IMR-90 (cell line): ENCODE measurements around the gene GDPD5. TPM values are rescaled to one million over a fixed set of nuclear protein-coding genes. Genes with fewer than 3 reads are reported as not detected.

Experiments used
- ATAC-seq: fragments of 200-7000 bp; cut with Tn5 transposase; 2 replicates; pipeline ENCODE4 v1.9.1; 2020; ENCODE audit warnings: low read depth, mild to moderate bottlenecking, moderate library complexity
- BruUV-seq: library from RNA; stranded (reverse); fragments of 400-500 nt; replicated peaks from 2 replicates; lab custom pipeline; 2021; lab: Mats Ljungman, UMichigan
- CTCF ChIA-PET: fragments of 300-600 bp; formaldehyde crosslinking; extraction: SDS; loops from one replicate; lab custom pipeline; 2021; ENCODE audit warnings: antibody characterized with exemption; lab: Yijun Ruan, JAX
- POLR2A ChIA-PET: fragments of 300-600 bp; sonication (Branson Sonifier 250); formaldehyde crosslinking; loops from one replicate; lab custom pipeline; 2022; ENCODE audit warnings: antibody characterized with exemption; ENCODE audit not compliant: unreplicated experiment; lab: Charles Lee
- DNase-seq: peaks from one replicate; pipeline ENCODE4 v3.0.0; 2013
- H2AFZ ChIP-seq: replicated peaks from 2 replicates; pipeline ENCODE3; 2013; ENCODE audit warnings: low read length, mild to moderate bottlenecking; ENCODE audit not compliant: poor library complexity
- H2AK5ac ChIP-seq: 2 replicates; pipeline ENCODE4 v1.6.1; 2013; ENCODE audit warnings: low read depth, low read length, inconsistent platforms
- H2AK9ac ChIP-seq: replicated peaks from 2 replicates; pipeline ENCODE3; 2013; ENCODE audit warnings: mild to moderate bottlenecking, low read depth, low read length, moderate library complexity; ENCODE audit not compliant: poor library complexity
- H2BK120ac ChIP-seq: 2 replicates; pipeline ENCODE4 v1.6.1; 2013; ENCODE audit warnings: low read depth, low read length, inconsistent platforms
- H2BK15ac ChIP-seq: 3 replicates; pipeline ENCODE4 v1.6.1; 2013; ENCODE audit warnings: low read depth, low read length, inconsistent platforms
- H2BK20ac ChIP-seq: 2 replicates; pipeline ENCODE4 v1.6.1; 2013; ENCODE audit warnings: low read depth, mild to moderate bottlenecking, inconsistent platforms, low read length, moderate library complexity
- H2BK5ac ChIP-seq: 2 replicates; pipeline ENCODE4 v1.6.1; 2013; ENCODE audit warnings: mild to moderate bottlenecking, low read depth, low read length, inconsistent platforms; ENCODE audit not compliant: poor library complexity, severe bottlenecking
- H3K14ac ChIP-seq: replicated peaks from 2 replicates; pipeline ENCODE4 v1.6.1; 2013; ENCODE audit warnings: low read depth, low read length, inconsistent platforms
- H3K18ac ChIP-seq: 2 replicates; pipeline ENCODE4 v1.6.1; 2013; ENCODE audit warnings: low read depth, low read length, control low read depth
- H3K23ac ChIP-seq: 2 replicates; pipeline ENCODE4 v1.6.1; 2013; ENCODE audit warnings: low read depth, low read length, inconsistent platforms
- H3K27ac ChIP-seq: 2 replicates; pipeline ENCODE4 v1.5.1; 2013; ENCODE audit warnings: mild to moderate bottlenecking, control low read depth, low read length; ENCODE audit not compliant: insufficient read depth
- H3K27me3 ChIP-seq: 2 replicates; pipeline ENCODE4 v1.6.1; 2013; ENCODE audit warnings: low read length; ENCODE audit not compliant: control insufficient read depth, insufficient read depth
- H3K36me3 ChIP-seq: 2 replicates; pipeline ENCODE4 v1.6.1; 2013; ENCODE audit warnings: low read length, mixed read lengths; ENCODE audit not compliant: control insufficient read depth, insufficient read depth
- H3K4ac ChIP-seq: 2 replicates; pipeline ENCODE4 v1.6.1; 2013; ENCODE audit warnings: low read depth, low read length, inconsistent platforms
- H3K4me1 ChIP-seq: 2 replicates; pipeline ENCODE4 v1.6.1; 2013; ENCODE audit warnings: low read length, mixed read lengths; ENCODE audit not compliant: control insufficient read depth, insufficient read depth
- H3K4me2 ChIP-seq: 2 replicates; pipeline ENCODE4 v1.6.1; 2013; ENCODE audit warnings: low read depth, mild to moderate bottlenecking, control low read depth, low read length, moderate library complexity
- H3K4me3 ChIP-seq: 2 replicates; pipeline ENCODE4 v1.5.1; 2013; ENCODE audit warnings: low read depth, mild to moderate bottlenecking, control low read depth, low read length, moderate library complexity; ENCODE audit not compliant: insufficient read depth
- H3K56ac ChIP-seq: 2 replicates; pipeline ENCODE4 v1.6.1; 2013; ENCODE audit warnings: low read length, inconsistent platforms; ENCODE audit not compliant: insufficient read depth; ENCODE audit errors: extremely low read depth
- H3K79me1 ChIP-seq, 2 experiments: 2 replicates each; pipeline ENCODE4 v1.6.1; 2013; ENCODE audit warnings: low read length in 2 of 2, inconsistent platforms in 1 of 2, low read depth in 1 of 2
- H3K9ac ChIP-seq: 2 replicates; pipeline ENCODE4 v1.6.1; 2013; ENCODE audit warnings: low read depth, low read length, control low read depth
- H3K9me1 ChIP-seq: 2 replicates; pipeline ENCODE4 v1.6.1; 2013; ENCODE audit warnings: low read length, inconsistent platforms; ENCODE audit not compliant: insufficient read depth
- H3K9me3 ChIP-seq: 2 replicates; pipeline ENCODE4 v1.6.1; 2013; ENCODE audit warnings: low read length; ENCODE audit not compliant: control insufficient read depth, insufficient read depth
- H4K20me1 ChIP-seq: 2 replicates; pipeline ENCODE4 v1.6.1; 2013; ENCODE audit warnings: low read length, inconsistent platforms; ENCODE audit not compliant: insufficient read depth
- H4K5ac ChIP-seq: 2 replicates; pipeline ENCODE4 v1.6.1; 2013; ENCODE audit warnings: mild to moderate bottlenecking, low read depth, low read length, control low read depth
- H4K8ac ChIP-seq, 2 experiments: 2 replicates each; pipeline ENCODE4 v1.6.1; 2013; ENCODE audit warnings: low read depth in 2 of 2, low read length in 2 of 2, control low read depth in 1 of 2, inconsistent platforms in 1 of 2
- H4K91ac ChIP-seq: 2 replicates; pipeline ENCODE4 v1.6.1; 2013; ENCODE audit warnings: low read depth, low read length, inconsistent platforms; ENCODE audit not compliant: insufficient read depth
- BHLHE40 ChIP-seq: fragments of 150-350 bp; IDR thresholded peaks from 2 replicates; pipeline ENCODE4 v1.6.1; 2016; ENCODE audit warnings: mild to moderate bottlenecking, low read depth, low read length
- CEBPB ChIP-seq: IDR thresholded peaks from 2 replicates; pipeline ENCODE4 v1.6.1; 2012; ENCODE audit warnings: low read depth, low read length, improper control_type of control experiment
- CHD1 ChIP-seq: IDR thresholded peaks from 2 replicates; pipeline ENCODE4 v1.6.1; 2012; ENCODE audit warnings: low read depth, low read length, improper control_type of control experiment
- FOS ChIP-seq: fragments of 150-350 bp; IDR thresholded peaks from 2 replicates; pipeline ENCODE4 v1.6.1; 2016; ENCODE audit warnings: low read depth, low read length
- MAFK ChIP-seq: IDR thresholded peaks from 2 replicates; pipeline ENCODE4 v1.6.1; 2012; ENCODE audit warnings: low read depth, low read length, improper control_type of control experiment
- MAZ ChIP-seq: IDR thresholded peaks from 2 replicates; pipeline ENCODE4 v1.6.1; 2012; ENCODE audit warnings: low read depth, mild to moderate bottlenecking, low read length, improper control_type of control experiment, moderate library complexity, borderline replicate concordance
- MXI1 ChIP-seq: IDR thresholded peaks from 2 replicates; pipeline ENCODE4 v1.6.1; 2012; ENCODE audit warnings: low read depth, mild to moderate bottlenecking, low read length, moderate library complexity, borderline replicate concordance
- NFE2L2 ChIP-seq: fragments of 150-350 bp; IDR thresholded peaks from 2 replicates; pipeline ENCODE4 v1.6.1; 2016; ENCODE audit warnings: low read depth, mild to moderate bottlenecking, low read length
- POLR2A ChIP-seq: IDR thresholded peaks from 2 replicates; pipeline ENCODE4 v1.6.1; 2012; ENCODE audit warnings: mild to moderate bottlenecking, low read depth, low read length
- RAD21 ChIP-seq: IDR thresholded peaks from 2 replicates; pipeline ENCODE4 v1.6.1; 2012; ENCODE audit warnings: low read length, improper control_type of control experiment
- RCOR1 ChIP-seq: IDR thresholded peaks from 2 replicates; pipeline ENCODE4 v1.6.1; 2012; ENCODE audit warnings: mild to moderate bottlenecking, low read length, improper control_type of control experiment; ENCODE audit not compliant: insufficient replicate concordance
- RFX5 ChIP-seq: IDR thresholded peaks from 2 replicates; pipeline ENCODE4 v1.8.0; 2012; ENCODE audit warnings: low read depth, mild to moderate bottlenecking, low read length, moderate library complexity
- SMC3 ChIP-seq: fragments of 150-350 bp; IDR thresholded peaks from 2 replicates; pipeline ENCODE4 v1.6.1; 2016; ENCODE audit warnings: low read depth, mild to moderate bottlenecking, antibody characterized with exemption, low read length, moderate library complexity
- WGBS, 2 experiments: methylation state at CpG; one replicate each; pipeline versions ENCODE4 v1.1.5 to v1.1.7; 2013; ENCODE audit warnings: missing lambda C conversion rate in 2 of 2; ENCODE audit not compliant: insufficient read length in 1 of 2; ENCODE audit errors: extremely low coverage in 2 of 2; 5-methylcytosine and 5-hydroxymethylcytosine counted together
- dilution Hi-C: fragments of 300-500 bp; cut with HindIII; formaldehyde crosslinking; loops from one replicate; pipeline ENCODE4 v1.14.3; 2018; ENCODE audit warnings: low sequenced_read_pairs; ENCODE audit not compliant: unreplicated experiment
- in situ Hi-C: fragments of 300-500 bp; cut with MboI; formaldehyde crosslinking; loops from 3 replicates; pipeline ENCODE4 v1.14.3; 2019; ENCODE audit warnings: low sequenced_read_pairs, inconsistent platforms, mixed read lengths
- intact Hi-C: fragments of 100-400 bp; cut with micrococcal nuclease; formaldehyde crosslinking; loops from 2 replicates; pipeline ENCODE4 v1.10.0; 2022
- polyA plus RNA-seq, 3 experiments: library from polyadenylated mRNA; depleted of rRNA; stranded (reverse); fragments of >200 nt; gene quantifications; 2 replicates each; pipeline ENCODE4 v1.2.3, GENCODE V29; 2012; ENCODE audit warnings: low replicate concordance in 1 of 3
- total RNA-seq: library from RNA; depleted of rRNA; stranded (reverse); fragments of >200 nt; gene quantifications from 2 replicates; pipeline ENCODE4 v1.2.3, GENCODE V29; 2012
- TF ChIP-seq, protein P1 (sequence below): conservative IDR thresholded peaks from 2 replicates; pipeline ENCODE4 v1.5.1; 2012; ENCODE audit warnings: mild to moderate bottlenecking, low read depth, low read length, improper control_type of control experiment
- TF ChIP-seq, protein P2 (sequence below): fragments of 150-350 bp; IDR thresholded peaks from 2 replicates; pipeline ENCODE4 v1.6.1; 2016; ENCODE audit warnings: low read depth, mild to moderate bottlenecking, low read length, moderate library complexity, borderline replicate concordance
- TF ChIP-seq, protein P3 (sequence below): fragments of 150-350 bp; IDR thresholded peaks from 2 replicates; pipeline ENCODE4 v1.6.1; 2017; ENCODE audit warnings: mild to moderate bottlenecking, antibody characterized with exemption, low read length, low read depth

Gene GDPD5
- total and polyA plus RNA-seq, 2 of the 4 experiments (the other 2 are of a cell fraction) = 2.0 to 7.9 TPM

DNA sequence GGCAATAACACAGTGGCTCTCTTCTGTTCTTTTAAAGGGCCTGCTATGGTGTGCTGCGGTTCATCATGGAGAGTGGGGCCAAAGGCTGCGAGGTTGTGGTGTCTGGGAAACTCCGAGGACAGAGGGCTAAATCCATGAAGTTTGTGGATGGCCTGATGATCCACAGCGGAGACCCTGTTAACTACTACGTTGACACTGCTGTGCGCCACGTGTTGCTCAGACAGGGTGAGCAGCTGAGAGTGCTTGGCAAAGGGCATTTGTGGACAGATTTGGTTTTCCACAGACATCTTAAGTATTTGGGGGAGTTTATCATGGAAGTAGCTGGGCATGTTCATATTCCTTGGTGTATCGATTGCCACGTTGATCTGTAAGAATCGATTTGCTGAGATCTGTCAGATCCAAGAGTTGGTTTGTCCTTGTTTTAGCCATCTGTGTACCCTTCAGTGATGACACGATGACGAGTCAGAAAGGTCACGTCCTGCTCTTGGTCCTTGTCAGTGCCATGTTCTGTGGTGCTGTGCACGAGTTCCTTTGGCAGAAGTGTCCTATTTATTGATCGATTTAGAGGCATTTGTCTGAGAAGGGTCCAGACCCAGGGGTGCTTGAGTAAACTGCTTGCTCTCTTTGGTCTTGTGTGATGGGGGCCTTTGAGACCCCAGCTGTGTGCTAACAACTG, 121.6 kb downstream of the GDPD5 start:
- Histone ChIP-seq H3K79me1 (peaks cover 19 to 68% of the 10 kb centered on the region in 2 experiments), H3K4me2 (no peak overlapping the region), H2AFZ (no peak overlapping the region), H4K20me1 (peaks cover 95% of the 10 kb centered on the region), H3K4me1 (peaks cover 5% of the 10 kb centered on the region), H2BK5ac (no peak overlapping the region), H2BK15ac (no peak overlapping the region), H3K27me3 (no peaks in the 10 kb centered on the region), H3K23ac (no peak overlapping the region), H3K36me3 (peaks cover 64% of the 10 kb centered on the region), H4K5ac (no peak overlapping the region), H3K14ac (no peak overlapping the region), H3K56ac (no peak overlapping the region; the same call in 1 of the 2 replicates), H2BK20ac (no peak overlapping the region), H3K27ac (no peak overlapping the region), H3K9me3 (no peaks in the 10 kb centered on the region), H3K18ac (no peak overlapping the region), H4K8ac (no peak overlapping the region), H2AK5ac (no peak overlapping the region), H2AK9ac (no peak overlapping the region), H3K9me1 (peaks cover 6% of the 10 kb centered on the region; the same call in 1 of the 2 replicates), H3K4me3 (no peak overlapping the region), H4K91ac (no peak overlapping the region), H3K9ac (peak overlapping the region; percentile 1; the same call in 1 of the 2 replicates), H3K4ac (no peak overlapping the region), H2BK120ac (no peak overlapping the region)
- intact Hi-C loops = no loop called here
- TF ChIP-seq, protein P1, sequence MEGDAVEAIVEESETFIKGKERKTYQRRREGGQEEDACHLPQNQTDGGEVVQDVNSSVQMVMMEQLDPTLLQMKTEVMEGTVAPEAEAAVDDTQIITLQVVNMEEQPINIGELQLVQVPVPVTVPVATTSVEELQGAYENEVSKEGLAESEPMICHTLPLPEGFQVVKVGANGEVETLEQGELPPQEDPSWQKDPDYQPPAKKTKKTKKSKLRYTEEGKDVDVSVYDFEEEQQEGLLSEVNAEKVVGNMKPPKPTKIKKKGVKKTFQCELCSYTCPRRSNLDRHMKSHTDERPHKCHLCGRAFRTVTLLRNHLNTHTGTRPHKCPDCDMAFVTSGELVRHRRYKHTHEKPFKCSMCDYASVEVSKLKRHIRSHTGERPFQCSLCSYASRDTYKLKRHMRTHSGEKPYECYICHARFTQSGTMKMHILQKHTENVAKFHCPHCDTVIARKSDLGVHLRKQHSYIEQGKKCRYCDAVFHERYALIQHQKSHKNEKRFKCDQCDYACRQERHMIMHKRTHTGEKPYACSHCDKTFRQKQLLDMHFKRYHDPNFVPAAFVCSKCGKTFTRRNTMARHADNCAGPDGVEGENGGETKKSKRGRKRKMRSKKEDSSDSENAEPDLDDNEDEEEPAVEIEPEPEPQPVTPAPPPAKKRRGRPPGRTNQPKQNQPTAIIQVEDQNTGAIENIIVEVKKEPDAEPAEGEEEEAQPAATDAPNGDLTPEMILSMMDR = no peak
- no peak for TF ChIP-seq CHD1
- TF ChIP-seq RFX5 = no peak
- no peak for TF ChIP-seq MXI1
- no peak for TF ChIP-seq RAD21
- TF ChIP-seq POLR2A = no peak
- TF ChIP-seq MAFK = no peak
- no peak for TF ChIP-seq RCOR1
- no peak for TF ChIP-seq FOS
- TF ChIP-seq BHLHE40 = no peak
- TF ChIP-seq SMC3 = no peak
- TF ChIP-seq MAZ = no peak
- TF ChIP-seq, protein P2, sequence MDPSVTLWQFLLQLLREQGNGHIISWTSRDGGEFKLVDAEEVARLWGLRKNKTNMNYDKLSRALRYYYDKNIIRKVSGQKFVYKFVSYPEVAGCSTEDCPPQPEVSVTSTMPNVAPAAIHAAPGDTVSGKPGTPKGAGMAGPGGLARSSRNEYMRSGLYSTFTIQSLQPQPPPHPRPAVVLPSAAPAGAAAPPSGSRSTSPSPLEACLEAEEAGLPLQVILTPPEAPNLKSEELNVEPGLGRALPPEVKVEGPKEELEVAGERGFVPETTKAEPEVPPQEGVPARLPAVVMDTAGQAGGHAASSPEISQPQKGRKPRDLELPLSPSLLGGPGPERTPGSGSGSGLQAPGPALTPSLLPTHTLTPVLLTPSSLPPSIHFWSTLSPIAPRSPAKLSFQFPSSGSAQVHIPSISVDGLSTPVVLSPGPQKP = no peak
- TF ChIP-seq, protein P3, sequence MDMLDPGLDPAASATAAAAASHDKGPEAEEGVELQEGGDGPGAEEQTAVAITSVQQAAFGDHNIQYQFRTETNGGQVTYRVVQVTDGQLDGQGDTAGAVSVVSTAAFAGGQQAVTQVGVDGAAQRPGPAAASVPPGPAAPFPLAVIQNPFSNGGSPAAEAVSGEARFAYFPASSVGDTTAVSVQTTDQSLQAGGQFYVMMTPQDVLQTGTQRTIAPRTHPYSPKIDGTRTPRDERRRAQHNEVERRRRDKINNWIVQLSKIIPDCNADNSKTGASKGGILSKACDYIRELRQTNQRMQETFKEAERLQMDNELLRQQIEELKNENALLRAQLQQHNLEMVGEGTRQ = no peak
- no peak for TF ChIP-seq CEBPB
- TF ChIP-seq NFE2L2 = no peak
- in situ Hi-C loops = no loop called here
- 96% methylated on average over 11 of the region's 15 CpGs; no CpG with 5 or more reads in 1 of the 2 experiments for WGBS, 2 experiments
- CTCF ChIA-PET = no interaction called here
- POLR2A ChIA-PET = no interaction called here
- ATAC-seq = no peak
- dilution Hi-C loops = no loop called here
- DNase-seq = no peak
- BruUV-seq = no TSS peak
